HFFc6 (cell line): ENCODE data around the gene RHOBTB1. TPM values are rescaled to one million over a fixed set of nuclear protein-coding genes. Genes with fewer than 3 reads are reported as not detected.
A peak's percentile ranks its signal among the peaks of the same experiment; 100 is the strongest.
"Not testable (repeated sequence)": the region's sequence is repeated elsewhere in the genome, so short reads cannot be mapped to it uniquely, and the experiment has no call there.

Source experiments
- DNase-seq: peaks from one replicate; pipeline ENCODE4 v3.0.0-alpha.2; 2018
- H3K27ac Mint-ChIP-seq: 2 replicates; pipeline ENCODE4 v1.8.0; 2020; ENCODE audit warnings: mild to moderate bottlenecking, mixed read lengths
- H3K27me3 Mint-ChIP-seq: 2 replicates; pipeline ENCODE4 v1.8.0; 2021; ENCODE audit warnings: mild to moderate bottlenecking, moderate library complexity, mixed read lengths; ENCODE audit not compliant: insufficient read depth
- H3K36me3 Mint-ChIP-seq: 2 replicates; pipeline ENCODE4 v1.8.0; 2021; ENCODE audit warnings: low read depth, mixed read lengths
- H3K4me1 Mint-ChIP-seq: 2 replicates; pipeline ENCODE4 v1.8.0; 2020; ENCODE audit warnings: low read depth, mixed read lengths
- H3K4me3 Mint-ChIP-seq: 2 replicates; pipeline ENCODE4 v1.8.0; 2020; ENCODE audit warnings: mild to moderate bottlenecking, moderate library complexity, mixed read lengths
- H3K9me3 Mint-ChIP-seq: 2 replicates; pipeline ENCODE4 v1.8.0; 2020; ENCODE audit warnings: mild to moderate bottlenecking, mixed read lengths
- CTCF ChIP-seq: fragments of 200-600 bp; sonication (generic); IDR thresholded peaks from 2 replicates; pipeline ENCODE4 v1.5.0; 2021; ENCODE audit warnings: antibody characterized with exemption, mild to moderate bottlenecking
- total RNA-seq, 6 experiments: library from RNA; stranded (reverse); fragmentation: NEBNext Ultra II Directional; extraction: Animal tissue kit (Norgen Biotek cat#: 25700); gene quantifications; 2 replicates in 1 of 6; 3 replicates in 5 of 6; pipeline ENCODE4 v1.2.3, GENCODE V29; 2021

The RHOBTB1 gene
- total RNA-seq, 6 experiments from 2014 or later: 9.0 to 11.7 (median 9.3) TPM

- peaks cover 25% of the 10 kb centered on the region for H3K4me1 Mint-ChIP-seq
- peak; percentile 33; the same call in 1 of the 2 replicates for TF ChIP-seq CTCF
- peak; percentile 35 for DNase-seq
- no peaks in the 10 kb centered on the region for H3K9me3 Mint-ChIP-seq
- H3K4me3 Mint-ChIP-seq: no peak overlapping the region
- no peaks in the 10 kb centered on the region for H3K36me3 Mint-ChIP-seq
- no peaks in the 10 kb centered on the region; the same call in 1 of the 2 replicates for H3K27me3 Mint-ChIP-seq
- H3K27ac Mint-ChIP-seq: peak overlapping the region; percentile 37; the same call in 1 of the 2 replicates
These were observed 97.8 kb downstream of the RHOBTB1 start for GRCh38 chr10:60846173-60846572.

- H3K4me3 Mint-ChIP-seq: no peak overlapping the region
- TF ChIP-seq CTCF: no peak
- no peaks in the 10 kb centered on the region for H3K36me3 Mint-ChIP-seq
- H3K4me1 Mint-ChIP-seq: peaks cover 25% of the 10 kb centered on the region
- no peaks in the 10 kb centered on the region for H3K27me3 Mint-ChIP-seq
- no peak overlapping the region for H3K27ac Mint-ChIP-seq
- H3K9me3 Mint-ChIP-seq: no peaks in the 10 kb centered on the region
- no peak for DNase-seq
These were observed 98.9 kb downstream of the RHOBTB1 start for GRCh38 chr10:60845038-60845437.

DNA sequence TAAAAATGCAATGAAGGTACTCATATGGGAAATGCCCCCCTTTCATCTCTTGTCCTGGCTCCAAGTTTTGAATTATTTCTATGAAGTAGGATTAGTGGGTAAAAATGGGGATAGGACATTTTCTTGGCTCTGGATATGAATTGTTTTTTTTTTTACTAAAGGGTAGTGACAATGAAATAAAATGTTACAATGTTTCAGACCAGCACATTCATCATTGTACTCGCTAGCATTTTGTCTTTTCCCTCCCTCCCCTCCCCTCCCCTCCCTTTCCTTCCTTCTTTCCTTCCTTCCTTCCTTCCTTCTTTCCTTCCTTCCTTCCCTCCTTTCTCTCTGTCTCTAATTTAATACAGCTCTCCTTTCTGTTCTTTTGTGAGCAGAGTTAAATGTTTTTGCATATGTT, 101.3 kb downstream of the RHOBTB1 start:
- Mint-ChIP-seq H3K9me3 (no peaks in the 10 kb centered on the region), H3K27me3 (no peaks in the 10 kb centered on the region), H3K4me1 (peaks cover 15% of the 10 kb centered on the region), H3K36me3 (no peaks in the 10 kb centered on the region), H3K27ac (no peak overlapping the region), H3K4me3 (no peak overlapping the region)
- TF ChIP-seq CTCF: no peak
- no peak for DNase-seq

- not testable (repeated sequence) for H3K27me3 Mint-ChIP-seq, H3K4me3 Mint-ChIP-seq, H3K9me3 Mint-ChIP-seq, H3K4me1 Mint-ChIP-seq, H3K36me3 Mint-ChIP-seq, DNase-seq, H3K27ac Mint-ChIP-seq
These were observed 102.8 kb downstream of the RHOBTB1 start for GRCh38 chr10:60841227-60841626.

GRCh38 chr10:60835049-60835448, 108.9 kb downstream of the RHOBTB1 start:
- Mint-ChIP-seq H3K4me3 (no peak overlapping the region), H3K9me3 (no peaks in the 10 kb centered on the region), H3K4me1 (no peaks in the 10 kb centered on the region), H3K36me3 (no peaks in the 10 kb centered on the region), H3K27me3 (no peaks in the 10 kb centered on the region), H3K27ac (no peak overlapping the region)
- TF ChIP-seq CTCF: no peak
- no peak for DNase-seq

GRCh38 chr10:60834401-60834800, 109.6 kb downstream of the RHOBTB1 start:
- H3K4me1 Mint-ChIP-seq: no peaks in the 10 kb centered on the region
- H3K36me3 Mint-ChIP-seq: no peaks in the 10 kb centered on the region
- TF ChIP-seq CTCF: no peak
- H3K4me3 Mint-ChIP-seq: no peak overlapping the region
- H3K9me3 Mint-ChIP-seq: no peaks in the 10 kb centered on the region
- no peak overlapping the region for H3K27ac Mint-ChIP-seq
- no peaks in the 10 kb centered on the region for H3K27me3 Mint-ChIP-seq
- no peak for DNase-seq

GRCh38 chr10:60832136-60832535, 111.8 kb downstream of the RHOBTB1 start:
- H3K36me3 Mint-ChIP-seq, H3K27me3 Mint-ChIP-seq, H3K4me3 Mint-ChIP-seq, H3K27ac Mint-ChIP-seq, H3K9me3 Mint-ChIP-seq, DNase-seq: not testable (repeated sequence)
- H3K4me1 Mint-ChIP-seq: peaks cover 18% of the 10 kb centered on the region
